Peyer's patch (tissue), 4 donors: ENCODE data around the gene CCDC12.

Experiments
- POLR2A ChIP-seq, 2 donors: fragments of 450-650 bp; IDR thresholded peaks; one replicate each; pipeline ENCODE4 v1.5.1; 2017; ENCODE audit warnings: antibody characterized with exemption in 2 of 2, mild to moderate bottlenecking in 2 of 2, moderate library complexity in 2 of 2
- TF ChIP-seq, protein P1 (sequence below), 6 experiments: fragments of 450-650 bp in 4 of 6; fragments of 200-600 bp in 2 of 6; sonication (generic) in 1 of 6; IDR thresholded peaks; one replicate each; pipeline ENCODE4 v1.5.1; 2017 to 2019; ENCODE audit warnings: antibody characterized with exemption in 6 of 6, mild to moderate bottlenecking in 3 of 6, moderate library complexity in 1 of 6

GRCh38 chr3:47010910-47011309 lies 34.4 kb upstream of the CCDC12 start:
- TF ChIP-seq, protein P1, sequence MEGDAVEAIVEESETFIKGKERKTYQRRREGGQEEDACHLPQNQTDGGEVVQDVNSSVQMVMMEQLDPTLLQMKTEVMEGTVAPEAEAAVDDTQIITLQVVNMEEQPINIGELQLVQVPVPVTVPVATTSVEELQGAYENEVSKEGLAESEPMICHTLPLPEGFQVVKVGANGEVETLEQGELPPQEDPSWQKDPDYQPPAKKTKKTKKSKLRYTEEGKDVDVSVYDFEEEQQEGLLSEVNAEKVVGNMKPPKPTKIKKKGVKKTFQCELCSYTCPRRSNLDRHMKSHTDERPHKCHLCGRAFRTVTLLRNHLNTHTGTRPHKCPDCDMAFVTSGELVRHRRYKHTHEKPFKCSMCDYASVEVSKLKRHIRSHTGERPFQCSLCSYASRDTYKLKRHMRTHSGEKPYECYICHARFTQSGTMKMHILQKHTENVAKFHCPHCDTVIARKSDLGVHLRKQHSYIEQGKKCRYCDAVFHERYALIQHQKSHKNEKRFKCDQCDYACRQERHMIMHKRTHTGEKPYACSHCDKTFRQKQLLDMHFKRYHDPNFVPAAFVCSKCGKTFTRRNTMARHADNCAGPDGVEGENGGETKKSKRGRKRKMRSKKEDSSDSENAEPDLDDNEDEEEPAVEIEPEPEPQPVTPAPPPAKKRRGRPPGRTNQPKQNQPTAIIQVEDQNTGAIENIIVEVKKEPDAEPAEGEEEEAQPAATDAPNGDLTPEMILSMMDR (IDR thresholded peaks at IDR 0.05), result no peak
- no peak for TF ChIP-seq POLR2A (IDR thresholded peaks at IDR 0.05)
